ENCODE data around the gene ITPR1. TPM values are rescaled to one million over a fixed set of nuclear protein-coding genes. Genes with fewer than 3 reads are reported as not detected.
"Not testable (repeated sequence)": the region's sequence is repeated elsewhere in the genome, so short reads cannot be mapped to it uniquely, and the experiment has no call there.

Gene ITPR1
- total RNA-seq, 4 donors from 2014 or later: 15.3 to 50.2 (median 28.7) TPM

- 69 to 74% methylated on average over 5 to 6 of the region's 6 CpGs for WGBS, 2 donors (ENCODE audit: low coverage in 1 of 2)
- no peak for TF ChIP-seq EP300 (IDR thresholded peaks at IDR 0.05; ENCODE audit: low read depth)
- TF ChIP-seq POLR2A (IDR thresholded peaks at IDR 0.05): no peak
- no peak for TF ChIP-seq POLR2AphosphoS5 (IDR thresholded peaks at IDR 0.05)
- no peak for TF ChIP-seq CTCF (IDR thresholded peaks at IDR 0.05)
- H3K9me3 ChIP-seq: no peaks in the 10 kb centered on the region
- no peaks in the 10 kb centered on the region for H3K36me3 ChIP-seq
- H3K4me1 ChIP-seq: peaks cover 0 to 2% (median 0%) of the 10 kb centered on the region in 4 donors
- in situ Hi-C loops (cut with MboI; ENCODE audit: low pct_ligation_motif_present in 1 of 4, low pct_unique_long_range_greater_than_20kb in 1 of 4, low sequenced_read_pairs in 3 of 4) (no loop called here), intact Hi-C loops (cut with DNase I; ENCODE audit: low total_unique reads) (no loop called here)
- H3K4me3 ChIP-seq: no peak overlapping the region
- no peak overlapping the region for H3K27ac ChIP-seq
- no peaks in the 10 kb centered on the region for H3K27me3 ChIP-seq
- DNase-seq: no peak
Observed at GRCh38 chr3:4597208-4597985, 104.2 kb downstream of the ITPR1 start.

DNA sequence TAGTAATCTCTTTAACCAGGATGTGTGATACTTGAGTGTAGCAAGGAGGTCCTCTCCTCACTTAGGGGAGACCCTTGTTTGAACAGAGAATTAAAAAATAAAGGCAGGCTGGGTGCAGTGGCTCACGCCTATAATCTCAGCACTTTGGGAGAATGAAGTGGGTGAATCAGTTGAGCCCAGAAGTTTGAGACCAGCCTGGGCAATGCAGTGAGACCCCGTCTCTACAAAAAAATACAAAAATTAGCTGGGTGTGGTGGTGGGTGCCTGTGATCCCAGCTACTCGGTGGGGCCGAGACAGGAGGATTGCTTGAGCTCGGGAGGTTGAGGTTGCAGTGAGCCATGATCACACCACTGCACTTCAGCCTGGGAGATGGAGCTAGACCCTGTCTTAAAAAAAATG is 105.1 kb downstream of the ITPR1 start:
- H3K27me3 ChIP-seq; H3K4me3 ChIP-seq; intact Hi-C loops (cut with DNase I; ENCODE audit: low total_unique reads); H3K9me3 ChIP-seq; H3K4me1 ChIP-seq; DNase-seq; H3K36me3 ChIP-seq; H3K27ac ChIP-seq; in situ Hi-C loops (cut with MboI; ENCODE audit: low pct_ligation_motif_present in 1 of 4, low pct_unique_long_range_greater_than_20kb in 1 of 4, low sequenced_read_pairs in 3 of 4): not testable (repeated sequence)
- WGBS, 2 donors (ENCODE audit: low coverage in 1 of 2): 92% methylated on average over 4 to 5 of the region's 5 CpGs

GRCh38 chr3:4599612-4600011 is 106.5 kb downstream of the ITPR1 start:
- no peak for TF ChIP-seq CTCF (IDR thresholded peaks at IDR 0.05)
- no peak for TF ChIP-seq POLR2AphosphoS5 (IDR thresholded peaks at IDR 0.05)
- no peak for TF ChIP-seq POLR2A (IDR thresholded peaks at IDR 0.05)
- TF ChIP-seq EP300 (IDR thresholded peaks at IDR 0.05; ENCODE audit: low read depth): no peak
- H3K27ac ChIP-seq: no peak overlapping the region
- no peak for DNase-seq
- H3K4me1 ChIP-seq: peaks cover 0 to 2% (median 0%) of the 10 kb centered on the region in 4 donors
- in situ Hi-C loops (cut with MboI; ENCODE audit: low pct_ligation_motif_present in 1 of 4, low pct_unique_long_range_greater_than_20kb in 1 of 4, low sequenced_read_pairs in 3 of 4): no loop called here
- WGBS, 2 donors (ENCODE audit: low coverage in 1 of 2): 20 to 77% methylated on average over 1 to 4 of the region's 4 CpGs
- H3K4me3 ChIP-seq: no peak overlapping the region
- intact Hi-C loops (cut with DNase I; ENCODE audit: low total_unique reads): no loop called here
- H3K9me3 ChIP-seq: no peaks in the 10 kb centered on the region
- no peaks in the 10 kb centered on the region for H3K27me3 ChIP-seq
- no peaks in the 10 kb centered on the region for H3K36me3 ChIP-seq

- no peaks in the 10 kb centered on the region for H3K27me3 ChIP-seq
- intact Hi-C loops (cut with DNase I; ENCODE audit: low total_unique reads): no loop called here
- H3K27ac ChIP-seq: no peak overlapping the region
- peaks cover 0 to 2% (median 0%) of the 10 kb centered on the region in 4 donors for H3K4me1 ChIP-seq
- in situ Hi-C loops (cut with MboI; ENCODE audit: low pct_ligation_motif_present in 1 of 4, low pct_unique_long_range_greater_than_20kb in 1 of 4, low sequenced_read_pairs in 3 of 4): no loop called here
- H3K4me3 ChIP-seq: no peak overlapping the region
- no peaks in the 10 kb centered on the region for H3K9me3 ChIP-seq
- WGBS, 2 donors (ENCODE audit: low coverage in 1 of 2): 77 to 82% methylated on average over 5 to 6 of the region's 6 CpGs
- no peak for DNase-seq
- H3K36me3 ChIP-seq: no peaks in the 10 kb centered on the region
- TF ChIP-seq POLR2A (IDR thresholded peaks at IDR 0.05): no peak
- no peak for TF ChIP-seq CTCF (IDR thresholded peaks at IDR 0.05)
- TF ChIP-seq POLR2AphosphoS5 (IDR thresholded peaks at IDR 0.05): no peak
- no peak for TF ChIP-seq EP300 (IDR thresholded peaks at IDR 0.05; ENCODE audit: low read depth)
Observed at GRCh38 chr3:4600493-4600892, 107.3 kb downstream of the ITPR1 start.

DNA sequence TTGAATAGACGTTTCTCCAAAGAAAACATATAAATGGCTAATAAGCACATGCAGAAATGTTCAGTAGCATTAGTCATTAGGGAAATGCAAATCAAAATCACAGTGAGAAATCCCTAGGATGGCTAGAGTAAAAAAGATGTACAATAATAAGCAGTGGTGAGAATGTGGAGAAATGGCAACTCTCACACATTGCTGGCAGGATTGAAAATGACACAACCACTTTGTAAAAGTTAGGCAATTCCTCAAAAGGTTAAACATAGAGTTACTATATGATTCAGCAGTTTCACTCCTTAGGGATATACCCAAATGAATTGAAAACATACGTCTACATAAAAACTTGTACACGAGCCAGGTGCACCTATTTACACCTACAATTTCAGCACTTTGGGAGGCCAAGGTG is 108.7 kb downstream of the ITPR1 start:
- Histone ChIP-seq H3K9me3 (no peaks in the 10 kb centered on the region), H3K27me3 (no peaks in the 10 kb centered on the region), H3K4me1 (peaks cover 0 to 7% (median 0%) of the 10 kb centered on the region in 4 donors), H3K36me3 (no peaks in the 10 kb centered on the region), H3K27ac (no peak overlapping the region), H3K4me3 (no peak overlapping the region)
- WGBS, 2 donors (ENCODE audit: low coverage in 1 of 2): 67 to 86% methylated on average over 1 to 3 of the region's 3 CpGs
- no peak for DNase-seq
- in situ Hi-C loops (cut with MboI; ENCODE audit: low pct_ligation_motif_present in 1 of 4, low pct_unique_long_range_greater_than_20kb in 1 of 4, low sequenced_read_pairs in 3 of 4): no loop called here
- no peak for TF ChIP-seq EP300 (IDR thresholded peaks at IDR 0.05; ENCODE audit: low read depth)
- TF ChIP-seq POLR2A (IDR thresholded peaks at IDR 0.05): no peak
- TF ChIP-seq CTCF (IDR thresholded peaks at IDR 0.05): no peak
- TF ChIP-seq POLR2AphosphoS5 (IDR thresholded peaks at IDR 0.05): no peak
- intact Hi-C loops (cut with DNase I; ENCODE audit: low total_unique reads): no loop called here
